HEK293 (cell line): Measurements from ENCODE around the gene TYW1B.
"Not testable (repeated sequence)": the region's sequence is repeated elsewhere in the genome, so short reads cannot be mapped to it uniquely, and the experiment has no call there.

ENCODE experiments used
- BCL11A ChIP-seq: fragments of 450-650 bp; formaldehyde crosslinking; IDR thresholded peaks from 2 replicates; pipeline ENCODE4 v1.5.1; 2016; ENCODE audit warnings: low read depth, missing biosample characterization, missing genetic modification characterization
- MEIS1 ChIP-seq: sonication (generic); formaldehyde crosslinking; IDR thresholded peaks from 2 replicates; pipeline ENCODE4 v1.8.1; 2022; ENCODE audit warnings: missing genetic modification reagents, mild to moderate bottlenecking, borderline replicate concordance
- ZBTB8A ChIP-seq: fragments of 450-650 bp; formaldehyde crosslinking; IDR thresholded peaks from 2 replicates; pipeline ENCODE4 v1.5.1; 2016; ENCODE audit warnings: missing biosample characterization, missing genetic modification characterization
- ZNF146 ChIP-seq: fragments of 450-650 bp; formaldehyde crosslinking; IDR thresholded peaks from 2 replicates; pipeline ENCODE4 v1.5.1; 2016; ENCODE audit warnings: missing biosample characterization, missing genetic modification characterization
- ZNF560 ChIP-seq: fragments of 450-650 bp; formaldehyde crosslinking; IDR thresholded peaks from 2 replicates; pipeline ENCODE4 v1.5.1; 2017; ENCODE audit warnings: missing biosample characterization, missing genetic modification characterization, borderline replicate concordance
- ZNF792 ChIP-seq: fragments of 450-650 bp; formaldehyde crosslinking; IDR thresholded peaks from 2 replicates; pipeline ENCODE4 v1.5.1; 2016; ENCODE audit warnings: missing biosample characterization, missing genetic modification characterization
- TF ChIP-seq, protein P1 (sequence below): fragments of 450-650 bp; formaldehyde crosslinking; IDR thresholded peaks from 2 replicates; pipeline ENCODE4 v1.5.1; 2016; ENCODE audit warnings: missing biosample characterization, missing genetic modification characterization

DNA sequence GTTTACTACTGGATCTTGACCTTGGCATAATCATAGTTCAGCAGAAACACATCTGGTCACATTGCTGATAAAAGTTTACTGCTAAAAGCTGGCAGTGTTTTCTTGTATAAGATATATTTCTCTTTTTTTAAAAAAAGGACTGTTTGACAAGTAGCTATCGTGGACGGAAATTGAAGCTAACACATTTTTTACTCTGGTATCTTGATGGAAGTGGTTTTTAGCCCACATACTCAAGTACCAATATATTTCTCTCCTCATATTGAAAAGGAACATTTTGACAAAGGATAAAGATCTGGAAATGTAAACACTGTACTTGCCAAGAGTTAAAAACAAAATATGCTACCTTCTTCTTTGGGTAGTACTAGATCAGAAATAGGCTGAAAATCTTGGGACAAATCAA lies 137.8 kb downstream of the TYW1B start:
- TF ChIP-seq, protein P1, sequence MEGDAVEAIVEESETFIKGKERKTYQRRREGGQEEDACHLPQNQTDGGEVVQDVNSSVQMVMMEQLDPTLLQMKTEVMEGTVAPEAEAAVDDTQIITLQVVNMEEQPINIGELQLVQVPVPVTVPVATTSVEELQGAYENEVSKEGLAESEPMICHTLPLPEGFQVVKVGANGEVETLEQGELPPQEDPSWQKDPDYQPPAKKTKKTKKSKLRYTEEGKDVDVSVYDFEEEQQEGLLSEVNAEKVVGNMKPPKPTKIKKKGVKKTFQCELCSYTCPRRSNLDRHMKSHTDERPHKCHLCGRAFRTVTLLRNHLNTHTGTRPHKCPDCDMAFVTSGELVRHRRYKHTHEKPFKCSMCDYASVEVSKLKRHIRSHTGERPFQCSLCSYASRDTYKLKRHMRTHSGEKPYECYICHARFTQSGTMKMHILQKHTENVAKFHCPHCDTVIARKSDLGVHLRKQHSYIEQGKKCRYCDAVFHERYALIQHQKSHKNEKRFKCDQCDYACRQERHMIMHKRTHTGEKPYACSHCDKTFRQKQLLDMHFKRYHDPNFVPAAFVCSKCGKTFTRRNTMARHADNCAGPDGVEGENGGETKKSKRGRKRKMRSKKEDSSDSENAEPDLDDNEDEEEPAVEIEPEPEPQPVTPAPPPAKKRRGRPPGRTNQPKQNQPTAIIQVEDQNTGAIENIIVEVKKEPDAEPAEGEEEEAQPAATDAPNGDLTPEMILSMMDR (tag by site-specific recombination), result not testable (repeated sequence)
- TF ChIP-seq ZNF146; ZNF560; MEIS1 (CRISPR knock-in tag); BCL11A (tag by site-specific recombination); ZBTB8A; ZNF792 (tag by site-specific recombination): not testable (repeated sequence)
